ENCODE data around the gene THAP4.

Gene THAP4

GRCh38 chr2:241616168-241617125 lies 20.5 kb downstream of the THAP4 start:
- no peak for DNase-seq (ENCODE audit: insufficient read length, low spot score)
- no peak for FAIRE-seq
- TF ChIP-seq CTCF (IDR thresholded peaks at IDR 0.05; ENCODE audit: insufficient read depth, missing control alignments), result no peak

GRCh38 chr2:241615522-241616052 lies 21.4 kb downstream of the THAP4 start:
- FAIRE-seq (no peak), DNase-seq (ENCODE audit: insufficient read length, low spot score) (no peak)
- no peak for TF ChIP-seq CTCF (IDR thresholded peaks at IDR 0.05; ENCODE audit: insufficient read depth, missing control alignments)

- TF ChIP-seq CTCF (IDR thresholded peaks at IDR 0.05; ENCODE audit: insufficient read depth, missing control alignments), result no peak
- no peak for FAIRE-seq
- no peak for DNase-seq (ENCODE audit: insufficient read length, low spot score)
Observed at GRCh38 chr2:241615041-241615440, 21.9 kb downstream of the THAP4 start.

GRCh38 chr2:241613017-241613780 lies 23.8 kb downstream of the THAP4 start:
- TF ChIP-seq CTCF (IDR thresholded peaks at IDR 0.05; ENCODE audit: insufficient read depth, missing control alignments), result no peak
- no peak for DNase-seq (ENCODE audit: insufficient read length, low spot score)
- no peak for FAIRE-seq

GRCh38 chr2:241612156-241613016 lies 24.6 kb downstream of the THAP4 start:
- no peak for TF ChIP-seq CTCF (IDR thresholded peaks at IDR 0.05; ENCODE audit: insufficient read depth, missing control alignments)
- FAIRE-seq (no peak), DNase-seq (ENCODE audit: insufficient read length, low spot score) (no peak)

GRCh38 chr2:241611062-241611461 lies 25.9 kb downstream of the THAP4 start:
- no peak for FAIRE-seq
- no peak for DNase-seq (ENCODE audit: insufficient read length, low spot score)
- no peak for TF ChIP-seq CTCF (IDR thresholded peaks at IDR 0.05; ENCODE audit: insufficient read depth, missing control alignments)
